ACHN (cell line): ENCODE measurements around the gene CDC5L.

ENCODE experiments used
- DNase-seq: peaks from one replicate; pipeline ENCODE4 v3.0.0-alpha.2; 2015
- in situ Hi-C: cut with HindIII; loops from 2 replicates; pipeline ENCODE4 v1.10.0; 2017; ENCODE audit warnings: low sequenced_read_pairs, low pct_ligation_motif_present, low pct_unique_long_range_greater_than_20kb

Gene CDC5L

DNA sequence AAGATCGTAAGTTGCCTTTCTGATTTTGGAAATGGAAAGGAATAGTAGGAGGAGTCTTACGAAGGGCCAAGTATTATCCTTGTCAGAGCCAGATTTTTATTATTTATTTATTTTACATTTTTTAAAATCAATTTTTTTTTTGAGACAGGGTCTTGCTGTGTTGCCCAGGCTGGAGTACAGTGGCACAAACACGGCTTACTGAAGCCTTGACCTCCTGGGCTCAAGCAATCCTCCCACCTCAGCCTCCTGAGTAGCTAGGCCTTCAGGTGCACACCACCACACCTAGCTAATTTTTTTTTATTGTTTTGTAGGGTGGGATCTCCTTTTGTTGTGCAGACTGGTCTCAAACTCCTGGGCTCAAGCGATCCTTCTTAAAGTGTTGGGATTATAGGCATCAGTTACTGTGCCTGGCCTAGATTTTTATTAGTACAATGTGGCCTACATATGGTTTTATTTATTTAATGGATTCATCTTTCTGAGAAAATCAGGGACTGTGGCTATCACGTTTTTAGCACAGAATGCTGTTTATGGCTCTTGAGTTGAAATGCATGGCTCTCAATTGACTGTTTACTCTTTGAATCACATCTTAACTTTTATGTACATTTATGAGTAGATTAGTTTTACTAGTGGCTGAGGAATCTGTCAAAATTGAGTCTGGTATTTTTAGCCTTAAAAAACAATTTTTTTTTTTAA is 16.7 kb downstream of the CDC5L start:
- no peak for DNase-seq
- in situ Hi-C loops = no loop called here

DNA sequence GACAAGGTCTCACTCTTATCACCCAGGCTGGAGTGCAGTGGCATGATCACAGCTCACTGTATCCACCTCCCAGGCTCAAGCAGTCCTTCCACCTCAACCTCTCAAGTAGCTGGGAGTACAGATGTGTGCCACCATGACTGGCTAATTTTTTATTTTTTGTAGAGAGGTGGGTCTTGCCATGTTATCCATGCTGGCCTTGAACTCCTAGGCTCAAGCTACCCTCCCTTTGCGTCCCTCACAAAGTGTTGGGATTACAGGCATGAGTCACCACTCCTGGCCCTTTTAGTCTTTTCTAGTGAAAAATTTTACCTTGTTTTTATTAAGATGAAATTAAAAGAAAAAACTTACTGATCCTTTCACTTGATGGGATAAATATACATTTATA is 17.2 kb downstream of the CDC5L start:
- DNase-seq = no peak
- in situ Hi-C loops = no loop called here

DNA sequence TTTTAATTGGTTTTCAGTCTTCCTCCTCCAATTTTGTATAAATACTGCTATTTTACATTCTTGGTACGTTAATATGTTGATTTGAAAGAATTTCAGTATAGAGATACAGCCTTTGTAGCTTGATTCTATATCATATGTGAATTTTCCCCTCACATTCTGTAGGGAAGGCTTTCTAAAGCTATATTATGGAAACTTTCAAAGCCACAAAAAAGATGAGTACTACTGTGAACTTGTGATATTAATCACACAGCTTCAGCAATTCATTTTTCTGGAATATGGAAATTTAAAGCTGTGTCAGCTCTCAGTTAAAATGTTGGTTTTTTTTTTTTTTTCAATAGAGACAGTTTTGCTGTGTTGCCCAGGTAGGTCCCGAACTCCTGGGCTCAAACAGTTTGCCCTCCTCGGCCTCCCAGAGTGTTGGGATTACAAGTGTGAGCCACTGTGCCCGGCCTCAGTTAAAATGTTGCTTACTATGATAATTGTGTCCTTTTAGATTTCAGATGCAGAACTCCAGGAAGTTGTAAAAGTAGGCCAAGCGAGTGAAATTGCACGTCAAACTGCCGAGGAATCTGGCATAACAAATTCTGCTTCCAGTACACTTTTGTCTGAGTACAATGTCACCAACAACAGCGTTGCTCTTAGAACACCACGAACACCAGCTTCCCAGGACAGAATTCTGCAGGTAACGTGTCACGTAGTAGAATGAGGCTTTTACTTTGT is 20.6 kb downstream of the CDC5L start:
- in situ Hi-C loops = no loop called here
- no peak for DNase-seq

DNA sequence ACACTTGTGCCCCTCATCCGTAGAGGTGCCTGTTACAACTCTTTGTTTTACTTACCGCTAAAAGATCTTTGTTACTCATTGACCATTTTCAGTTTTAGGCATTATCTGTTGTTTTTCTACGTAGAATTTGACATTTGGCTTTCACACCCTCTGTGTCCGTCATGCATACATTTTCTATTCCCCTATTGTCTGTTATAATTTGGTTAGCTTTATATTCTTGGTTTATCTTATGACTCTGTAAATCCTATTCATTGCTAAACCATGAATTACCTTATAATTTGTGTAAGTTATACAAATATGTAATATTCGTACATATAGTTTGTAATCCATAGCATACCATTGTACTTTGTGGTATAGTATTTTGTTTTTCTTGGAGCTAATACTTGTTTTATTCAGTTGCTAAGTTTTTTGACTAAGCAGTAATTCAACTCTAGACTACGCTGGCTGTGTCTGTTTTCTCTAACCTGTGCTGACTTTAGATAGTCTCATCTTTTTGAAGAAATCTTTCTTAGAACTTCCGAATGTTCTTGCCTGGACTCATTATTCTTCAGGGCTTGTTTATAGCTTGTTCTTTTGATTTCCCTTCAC is 21.8 kb downstream of the CDC5L start:
- DNase-seq = no peak
- in situ Hi-C loops = no loop called here

DNA sequence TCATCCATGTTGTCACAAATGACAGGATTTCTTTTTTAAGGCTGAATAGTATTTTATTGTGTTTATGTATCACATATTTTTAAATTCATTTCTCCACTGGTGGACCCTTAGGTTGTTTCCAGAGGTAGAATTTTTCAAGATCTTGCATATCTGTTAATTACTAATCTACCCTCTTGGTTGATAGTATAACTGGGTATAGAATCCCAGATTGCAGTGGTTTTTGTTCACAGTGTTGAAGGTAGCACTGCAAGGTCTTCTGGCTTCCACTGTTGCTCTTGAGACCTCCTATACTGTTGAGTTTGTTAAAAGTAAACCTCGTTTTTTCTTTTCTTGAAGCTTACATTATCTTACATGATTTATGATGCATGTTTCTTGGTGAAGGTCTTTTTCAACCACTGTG is 22.9 kb downstream of the CDC5L start:
- in situ Hi-C loops = no loop called here
- DNase-seq = no peak

DNA sequence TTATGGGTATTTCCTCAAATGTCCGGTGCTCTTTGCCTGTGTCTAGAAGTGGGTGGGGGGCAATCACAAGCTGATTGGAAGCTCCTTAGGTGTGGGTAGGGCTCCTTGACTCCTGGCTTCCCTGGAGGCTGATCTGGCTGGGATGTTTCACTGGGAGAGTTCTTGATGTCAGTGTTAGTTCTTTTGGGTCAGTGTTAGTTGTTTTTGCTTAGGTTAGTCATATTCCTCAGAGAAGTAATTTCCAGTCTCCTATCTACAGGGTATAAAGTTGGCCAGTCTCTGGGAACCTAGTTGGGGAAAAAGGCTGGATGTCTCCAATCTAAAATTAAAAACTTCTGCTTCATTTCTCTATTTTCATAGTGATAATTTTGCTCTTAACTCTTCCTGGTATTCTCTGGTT is 23.6 kb downstream of the CDC5L start:
- in situ Hi-C loops = no loop called here
- no peak for DNase-seq

DNA sequence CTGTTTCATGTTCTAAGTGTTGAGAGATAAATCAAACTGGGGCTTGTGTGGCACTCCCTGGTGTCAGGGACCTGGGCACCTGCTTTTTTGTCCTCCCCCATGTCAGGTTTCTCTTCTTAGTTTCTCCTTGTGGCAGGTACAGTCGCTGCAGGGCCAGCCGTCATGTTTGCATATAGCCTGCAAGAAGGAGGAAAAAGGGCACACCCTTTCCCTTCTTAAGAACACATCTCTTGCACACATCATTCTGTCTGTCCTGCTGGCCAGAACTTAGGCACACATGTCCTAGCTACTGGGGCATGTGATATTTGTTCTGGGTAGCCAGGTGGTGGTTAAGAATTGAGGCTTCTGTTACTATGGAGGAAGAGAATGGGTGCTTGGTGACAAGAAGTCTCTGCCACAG is 27.9 kb downstream of the CDC5L start:
- DNase-seq = no peak
- in situ Hi-C loops = no loop called here

DNA sequence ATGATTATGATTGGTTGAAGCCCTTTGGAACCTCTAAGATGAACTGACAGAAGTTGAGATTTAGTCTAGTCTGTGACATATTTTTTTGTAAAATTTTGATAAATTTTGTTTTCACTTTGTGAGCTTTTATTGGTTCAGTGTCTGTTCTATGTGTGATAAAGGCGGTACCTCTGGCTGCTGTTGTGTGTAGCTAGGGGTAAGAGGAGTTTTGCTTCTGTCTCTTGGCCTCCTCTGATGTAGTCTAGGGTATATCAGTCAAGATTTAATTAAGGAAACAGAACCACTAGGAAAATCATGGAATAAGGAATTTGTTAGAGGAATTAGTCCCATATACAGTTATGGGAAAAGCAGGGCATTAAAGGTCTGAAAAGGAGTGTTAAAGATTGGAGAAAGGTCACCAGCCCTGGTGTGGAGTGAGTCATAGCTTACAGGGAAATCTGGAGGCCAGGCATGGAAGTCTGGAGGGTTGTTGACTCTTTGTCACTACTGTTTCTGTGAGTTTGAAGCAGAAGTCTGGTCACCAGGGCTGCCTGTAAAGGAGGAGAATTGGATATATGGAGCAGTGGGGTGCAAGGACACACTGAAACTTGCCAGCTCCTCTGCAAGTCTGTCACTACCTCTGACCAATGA is 28.5 kb downstream of the CDC5L start:
- peak; percentile 18 for DNase-seq
- in situ Hi-C loops = no loop called here

DNA sequence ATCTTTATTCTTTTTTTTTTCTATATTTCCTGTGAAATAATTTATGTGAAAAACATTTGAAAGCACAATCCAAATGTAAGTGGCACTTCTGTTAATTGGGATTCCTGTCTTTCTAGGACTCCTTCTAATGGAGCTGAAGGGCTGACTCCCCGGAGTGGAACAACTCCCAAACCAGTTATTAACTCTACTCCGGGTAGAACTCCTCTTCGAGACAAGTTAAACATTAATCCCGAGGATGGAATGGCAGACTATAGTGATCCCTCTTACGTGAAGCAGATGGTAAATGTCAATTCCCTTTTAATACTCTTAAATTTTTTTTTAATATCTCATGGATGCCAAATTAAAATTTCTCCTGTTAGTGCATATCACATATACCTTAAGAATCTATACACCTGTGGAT is 35.0 kb downstream of the CDC5L start:
- in situ Hi-C loops = no loop called here
- DNase-seq = peak; percentile 52

DNA sequence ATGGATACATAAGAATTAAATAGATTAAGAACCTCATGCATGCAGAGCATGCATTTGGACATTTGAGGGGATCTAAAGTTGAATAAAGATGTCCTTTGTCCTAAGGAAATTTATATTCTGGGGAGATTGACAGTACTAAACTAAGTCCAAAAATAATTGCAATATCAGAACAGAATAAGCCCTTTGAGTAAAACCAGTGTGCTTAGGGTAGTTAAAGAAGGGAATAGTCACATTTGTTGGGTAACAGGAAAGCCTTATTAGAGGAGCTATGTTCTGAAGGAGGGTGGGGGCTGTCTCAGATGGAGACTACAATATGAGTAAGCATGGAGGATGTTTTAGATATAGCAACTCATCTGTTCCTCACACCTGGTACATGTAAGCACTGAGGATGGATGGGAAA is 35.8 kb downstream of the CDC5L start:
- in situ Hi-C loops = no loop called here
- DNase-seq = no peak

DNA sequence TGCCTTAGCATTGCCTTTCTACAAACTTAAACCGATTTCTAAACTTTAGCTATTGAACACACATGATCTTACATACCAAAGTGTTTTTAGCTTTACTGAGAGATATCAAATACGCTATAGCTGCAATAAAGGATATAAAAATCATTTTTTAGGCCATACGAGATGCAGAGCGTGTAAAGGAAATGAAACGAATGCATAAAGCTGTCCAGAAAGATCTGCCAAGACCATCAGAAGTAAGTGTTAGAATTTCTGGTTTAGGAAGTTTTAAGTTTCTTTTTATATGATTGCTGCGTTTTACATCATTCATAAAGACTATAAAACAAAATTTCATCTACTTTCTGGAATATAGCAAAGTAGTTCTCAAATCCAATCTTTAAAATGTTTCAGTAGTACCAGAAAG is 38.4 kb downstream of the CDC5L start:
- in situ Hi-C loops = no loop called here
- no peak for DNase-seq

DNA sequence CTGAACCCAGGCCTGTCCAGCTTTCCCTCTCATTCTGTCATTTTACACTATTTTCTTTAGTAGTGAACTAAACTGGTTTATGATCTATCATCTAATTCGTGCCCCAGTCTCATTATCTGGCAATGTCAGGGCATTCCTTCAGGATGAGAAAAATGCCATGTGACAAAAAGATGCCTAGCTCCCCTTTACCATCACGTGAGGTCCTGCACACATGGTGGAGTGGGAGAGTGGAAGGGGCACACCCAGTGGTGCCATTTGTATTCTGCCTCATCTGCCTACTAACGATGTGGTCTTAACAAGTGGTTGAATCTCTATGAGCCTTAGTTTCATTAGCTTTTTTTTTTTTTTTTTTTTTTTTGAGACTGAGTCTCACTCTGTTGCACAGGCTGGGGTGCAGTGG is 41.2 kb downstream of the CDC5L start:
- in situ Hi-C loops = no loop called here
- no peak for DNase-seq

DNA sequence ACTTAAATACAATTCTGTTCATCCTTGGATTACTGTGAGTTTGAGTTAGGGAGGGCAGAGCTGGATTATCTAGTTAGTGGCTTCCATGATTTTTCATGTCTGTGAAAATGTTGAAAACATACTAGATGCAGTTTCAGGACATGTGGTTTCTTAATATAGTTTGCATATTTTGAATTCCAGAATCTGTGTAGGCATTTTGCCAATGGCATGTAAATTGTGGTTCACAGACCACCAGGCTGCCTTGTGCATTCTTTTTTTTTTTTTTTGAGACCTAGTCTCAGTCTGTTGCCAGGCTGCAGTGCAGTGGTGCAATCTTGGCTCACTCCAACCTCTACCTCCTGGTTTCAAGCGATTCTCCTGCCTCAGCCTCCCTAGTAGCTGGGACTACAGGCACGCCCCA is 42.8 kb downstream of the CDC5L start:
- no peak for DNase-seq
- in situ Hi-C loops = no loop called here

DNA sequence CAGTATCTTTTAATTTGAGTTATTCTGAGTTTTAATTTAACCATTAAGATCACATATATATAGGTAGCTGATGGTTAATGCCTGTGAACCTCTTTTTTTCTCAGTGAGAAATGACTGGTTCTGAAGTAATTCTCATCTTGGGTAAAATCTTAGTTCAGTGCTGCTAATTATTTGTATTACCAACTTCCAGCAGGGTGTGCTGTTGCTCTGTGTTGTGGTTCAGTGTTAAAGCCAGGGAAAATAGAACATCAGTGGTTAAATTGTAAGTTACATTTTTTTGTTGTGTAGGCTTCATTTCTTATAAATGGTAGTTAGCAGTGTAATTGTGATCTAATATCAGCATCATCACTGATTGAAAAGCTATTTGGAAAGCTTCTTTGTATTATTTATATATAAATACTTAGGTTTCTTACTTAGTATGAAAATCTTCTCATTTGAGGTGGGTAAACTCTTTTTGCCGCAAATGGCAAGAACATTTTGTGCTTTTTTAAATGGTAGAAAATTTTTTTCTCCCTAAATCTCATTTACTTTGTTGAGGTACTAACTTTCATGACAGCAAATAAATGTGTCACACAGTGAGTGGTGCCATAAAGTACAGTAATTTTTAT is 43.7 kb downstream of the CDC5L start:
- in situ Hi-C loops = no loop called here
- peak; percentile 57 for DNase-seq

DNA sequence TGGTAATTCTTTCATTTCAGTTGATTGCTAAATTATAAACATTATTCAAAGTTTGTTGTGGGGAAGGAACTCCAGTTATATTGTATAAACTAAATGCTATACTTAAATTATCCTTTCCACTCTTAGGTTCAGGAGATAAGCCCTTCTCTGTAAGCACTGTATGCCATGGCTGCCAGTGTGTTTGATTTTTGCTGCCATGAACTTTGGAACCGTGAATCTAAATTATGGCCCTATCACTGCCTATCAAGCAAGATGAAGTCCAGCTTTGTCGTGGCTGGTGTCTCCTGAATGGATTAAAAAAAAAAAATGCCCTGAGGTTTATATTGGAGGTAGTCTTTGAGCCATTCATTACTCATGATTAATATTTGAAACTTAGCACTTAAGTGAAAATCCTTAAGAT is 44.7 kb downstream of the CDC5L start:
- DNase-seq = no peak
- in situ Hi-C loops = no loop called here

DNA sequence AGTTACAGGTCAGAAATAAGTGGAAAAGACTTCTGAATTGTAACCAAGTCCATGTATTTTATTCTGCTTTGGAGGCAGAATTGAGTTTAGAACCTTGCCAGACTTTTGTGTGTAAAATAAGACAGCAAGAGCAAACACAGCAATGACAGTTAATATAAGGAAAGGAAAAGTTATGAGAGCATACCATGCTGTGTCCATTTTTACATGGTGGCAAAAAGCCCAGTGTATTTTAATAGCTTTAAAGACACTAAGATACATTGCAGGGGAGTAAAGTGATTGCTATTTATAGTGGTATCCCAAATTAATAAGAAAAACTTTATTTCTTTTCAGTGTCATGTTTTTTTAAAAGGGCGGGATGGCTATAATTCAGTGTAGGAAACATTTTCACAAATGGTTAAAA is 45.2 kb downstream of the CDC5L start:
- DNase-seq = no peak
- in situ Hi-C loops = no loop called here

DNA sequence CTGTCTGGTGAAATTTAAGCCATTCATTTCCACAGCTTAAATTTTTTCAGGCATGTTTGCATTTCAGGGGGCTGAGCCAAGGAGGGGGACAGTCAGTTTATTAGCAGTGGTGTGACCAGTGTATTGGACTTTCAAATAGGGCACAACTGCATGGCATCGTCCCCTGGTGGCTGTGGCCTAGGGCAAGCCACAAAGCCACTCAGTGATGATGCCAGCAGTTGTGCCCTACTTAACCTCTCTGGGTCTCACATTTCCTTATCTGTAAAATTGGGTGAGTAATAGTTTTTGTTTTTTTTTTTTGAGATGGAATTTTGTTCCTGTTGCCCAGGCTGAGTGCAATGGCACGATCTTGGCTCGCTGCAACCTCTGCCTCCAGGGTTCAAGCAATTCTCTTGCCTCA is 48.0 kb downstream of the CDC5L start:
- no peak for DNase-seq
- in situ Hi-C loops = no loop called here

DNA sequence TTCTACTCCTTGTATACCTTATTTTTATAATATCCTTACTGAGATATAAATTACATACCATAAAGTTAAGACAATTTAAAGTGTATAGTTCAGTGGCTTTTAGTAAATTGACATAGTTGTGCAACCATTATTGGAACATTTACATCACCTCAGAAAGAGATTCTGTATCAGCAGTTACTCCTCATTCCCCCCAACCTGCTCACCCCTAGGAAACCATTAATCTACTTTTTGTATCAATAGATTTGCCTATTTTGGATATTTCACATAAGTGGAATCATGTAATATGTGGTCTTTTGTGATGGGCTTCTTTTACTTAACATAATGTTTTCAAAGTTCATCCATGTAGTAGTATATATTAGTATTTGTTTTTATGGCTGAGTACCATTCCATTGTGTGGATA is 51.3 kb downstream of the CDC5L start:
- no peak for DNase-seq
- in situ Hi-C loops = no loop called here

DNA sequence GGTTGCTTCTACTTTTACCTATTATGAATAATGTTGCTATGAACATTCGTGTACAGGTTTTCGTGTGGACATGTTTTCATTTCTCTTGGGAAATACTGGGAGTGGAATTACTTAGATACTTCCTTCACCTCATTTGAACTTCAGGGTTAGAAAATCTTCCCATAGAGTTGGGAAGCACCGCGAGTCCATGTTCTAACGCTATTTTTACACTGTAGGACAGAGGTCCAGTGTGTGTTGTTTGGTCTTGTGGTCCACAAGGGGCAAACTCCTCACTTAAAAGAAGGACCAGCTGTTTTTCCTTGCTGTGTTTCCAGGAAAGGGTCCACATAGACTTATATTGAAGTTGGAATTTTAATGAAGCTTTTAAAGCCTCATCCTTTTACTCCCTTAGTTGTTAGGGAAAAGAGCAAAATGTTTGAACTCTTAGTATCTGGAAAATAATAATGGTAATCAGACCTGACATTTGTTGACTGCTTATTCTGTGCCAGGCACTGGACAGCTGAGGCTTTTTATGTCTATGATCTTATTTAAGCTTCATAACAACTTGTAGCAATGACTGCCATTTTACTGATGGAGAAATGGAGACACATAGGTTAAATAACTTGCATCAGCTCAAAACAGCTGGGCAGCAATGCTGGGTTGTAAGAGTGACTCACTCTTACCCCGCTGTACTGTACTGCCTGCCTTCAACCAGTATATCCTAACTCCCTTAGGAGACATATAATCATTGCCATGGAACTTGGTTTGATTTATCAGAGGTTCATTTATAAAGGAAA is 52.0 kb downstream of the CDC5L start:
- in situ Hi-C loops = no loop called here
- no peak for DNase-seq
